GM21390 (cell line): ENCODE data around the gene HRCT1.

Experiments
- ATAC-seq: cut with Tn5 transposase; IDR thresholded peaks from one replicate; pipeline ENCODE4 v1.9.1; 2021; ENCODE audit not compliant: unreplicated experiment

The HRCT1 gene

GRCh38 chr9:35940458-35941407, 34.7 kb downstream of the HRCT1 start:
- no peak for ATAC-seq

DNA sequence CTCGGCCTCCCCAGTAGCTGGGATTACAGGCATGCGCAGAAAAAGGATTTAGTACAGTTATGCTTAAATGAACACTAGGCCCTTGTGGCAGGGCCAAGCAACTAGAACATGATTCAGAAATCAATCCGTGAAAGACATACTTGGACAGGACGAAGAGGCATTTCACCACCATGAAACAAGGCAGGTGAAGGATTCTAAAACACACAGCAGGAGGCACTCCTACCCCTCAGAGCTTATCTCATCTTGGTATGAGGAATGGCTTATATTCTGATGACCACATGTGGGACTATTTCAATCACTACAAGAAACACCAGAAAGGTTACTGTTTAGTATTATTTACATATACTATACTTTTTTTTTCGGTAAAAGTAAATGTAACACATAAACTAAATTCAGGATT, 36.3 kb downstream of the HRCT1 start:
- ATAC-seq, result no peak

GRCh38 chr9:35944173-35944572, 38.2 kb downstream of the HRCT1 start:
- no peak for ATAC-seq

- ATAC-seq, result no peak
These were observed 38.8 kb downstream of the HRCT1 start for GRCh38 chr9:35944841-35945240.

DNA sequence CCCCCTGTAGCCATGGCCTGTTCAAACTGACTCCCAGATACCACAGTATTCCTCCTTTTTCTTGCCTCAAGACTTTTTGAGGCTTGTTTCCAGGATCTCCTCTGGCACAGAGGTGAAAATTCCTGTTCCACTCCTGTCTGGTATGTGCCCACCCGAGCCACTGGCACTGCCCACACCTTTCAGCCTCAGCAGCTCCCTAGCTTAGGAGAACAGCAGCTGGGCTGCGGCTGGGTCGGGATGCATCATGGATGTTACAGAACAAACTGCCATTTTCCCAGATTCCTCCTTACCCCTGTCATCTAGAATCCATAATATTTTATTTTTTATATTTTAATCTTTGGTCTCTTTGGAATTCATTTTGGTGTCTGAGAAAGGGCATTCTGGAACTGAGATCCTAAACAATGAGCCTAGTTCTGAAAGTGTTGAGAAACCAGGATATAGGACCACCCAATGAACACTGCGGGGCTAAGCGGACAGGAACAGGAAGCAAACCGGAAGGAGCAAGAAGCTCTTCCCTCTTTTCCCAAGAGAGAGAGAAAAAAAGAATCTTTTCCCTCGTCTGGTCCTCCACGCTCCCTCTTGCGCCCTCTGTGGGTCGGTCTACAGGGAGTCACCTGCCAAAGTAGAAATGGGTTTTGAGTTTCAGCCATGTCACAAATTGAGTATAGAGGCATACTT, 39.5 kb downstream of the HRCT1 start:
- ATAC-seq, result no peak

DNA sequence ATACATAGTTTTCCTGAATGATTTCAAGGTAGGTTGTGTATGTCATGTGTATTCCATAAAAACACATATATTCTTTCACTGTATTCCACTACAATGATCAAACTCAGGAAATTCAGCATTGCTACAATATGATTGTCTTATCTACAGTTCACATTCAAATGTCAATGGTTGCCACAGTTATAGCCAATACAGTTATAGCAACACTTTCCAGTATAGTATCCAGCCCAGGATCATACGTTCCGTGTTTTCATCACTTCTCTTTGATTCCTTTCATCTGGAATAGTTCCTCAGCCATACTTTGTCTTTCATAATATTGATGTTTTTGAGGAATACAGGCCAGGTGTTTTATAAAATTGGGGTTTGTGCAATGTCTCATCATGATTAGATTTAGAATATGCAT, 42.4 kb downstream of the HRCT1 start:
- no peak for ATAC-seq

- no peak for ATAC-seq
These were observed 42.9 kb downstream of the HRCT1 start for GRCh38 chr9:35948901-35949318.

DNA sequence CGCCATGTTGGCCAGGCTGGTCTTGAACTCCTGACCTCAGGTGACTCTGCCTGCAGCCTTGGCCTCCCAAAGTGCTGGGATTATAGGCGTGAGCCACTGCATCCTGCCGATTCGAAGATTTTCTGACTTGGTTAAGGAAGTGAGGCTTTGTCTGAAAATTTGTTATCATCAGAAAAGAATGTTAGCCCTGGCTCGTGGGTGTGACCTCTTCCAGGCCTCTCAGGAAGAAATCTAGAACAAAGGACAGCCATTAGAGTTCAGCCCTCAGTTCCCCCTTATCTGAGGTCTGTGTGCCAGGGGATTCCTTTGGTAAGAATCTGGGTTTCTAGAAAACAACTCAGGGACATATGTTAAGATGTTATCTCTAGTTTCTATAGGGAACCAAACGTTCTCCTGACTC, 45.7 kb downstream of the HRCT1 start:
- ATAC-seq, result no peak

DNA sequence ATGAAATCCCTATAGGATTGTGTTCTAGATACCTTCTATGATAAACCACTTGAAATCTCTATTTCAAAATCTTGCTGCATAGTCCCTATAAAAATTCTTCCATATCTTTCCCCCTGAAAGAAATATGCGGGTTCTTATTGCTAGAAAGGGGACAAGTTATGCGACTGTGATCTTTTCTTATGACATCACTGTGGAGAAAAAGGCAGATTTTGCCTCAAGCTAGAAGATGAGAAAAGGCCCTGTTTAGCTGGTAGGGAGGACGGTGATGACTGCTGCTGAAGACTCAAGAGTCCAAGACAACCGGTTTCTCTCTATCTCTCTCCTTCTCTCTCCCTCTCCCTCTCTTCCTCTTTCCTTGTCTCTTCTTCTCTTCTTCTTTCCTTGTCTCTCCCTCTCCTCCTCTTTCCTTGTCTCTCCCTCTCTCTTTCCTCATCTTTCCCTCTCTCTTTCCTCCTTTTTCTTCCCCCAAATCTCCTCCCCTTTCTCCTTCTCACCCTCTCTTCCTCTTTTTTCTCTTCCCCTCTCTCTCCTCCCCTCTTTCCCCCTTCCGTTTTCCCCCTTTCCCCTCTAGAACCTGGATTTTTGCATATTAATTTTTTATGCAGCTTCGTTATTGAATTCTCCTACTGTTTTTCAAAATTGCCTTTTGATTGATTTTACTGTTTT, 46.7 kb downstream of the HRCT1 start:
- ATAC-seq, result no peak

- ATAC-seq, result no peak
These were observed 49.0 kb downstream of the HRCT1 start for GRCh38 chr9:35954942-35955546.

GRCh38 chr9:35956651-35957050, 50.6 kb downstream of the HRCT1 start:
- ATAC-seq, result no peak
